ENCODE data around the gene CBFA2T3.

DNA sequence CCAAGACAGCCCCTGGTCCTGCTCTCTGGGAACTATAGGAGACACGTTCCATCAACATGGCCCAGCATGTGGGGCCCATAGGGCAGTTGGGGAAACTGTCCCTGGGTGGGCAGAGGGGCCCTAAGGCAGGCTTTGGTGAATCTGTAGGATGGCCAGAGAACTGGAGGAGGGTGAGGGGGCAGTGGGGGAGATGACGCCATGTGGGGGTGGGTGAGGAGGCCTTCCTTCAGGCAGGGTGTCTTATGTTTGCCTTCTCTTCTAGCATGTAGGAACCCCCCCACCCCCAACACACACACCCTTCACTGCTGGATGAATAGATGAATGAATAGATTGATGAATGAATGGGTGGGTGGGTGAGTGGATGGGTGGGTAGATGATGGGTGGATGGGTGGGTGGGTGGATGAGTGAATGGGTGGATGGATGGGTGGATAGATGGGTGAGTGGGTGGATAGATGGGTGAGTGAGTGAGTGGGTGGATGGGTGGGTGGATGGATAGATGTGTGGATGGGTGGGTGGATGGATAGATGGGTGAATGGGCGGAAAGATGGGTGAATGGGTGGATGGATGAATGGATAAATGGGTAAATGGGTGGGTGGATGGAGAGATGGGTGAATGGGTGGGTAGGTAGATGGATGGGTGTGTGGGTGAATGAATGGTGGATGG, 2.5 kb upstream of the CBFA2T3 start:
- no peak for TF ChIP-seq POLR2A (IDR thresholded peaks at IDR 0.05; ENCODE audit: low read length)
- no peak for TF ChIP-seq GATA1 (IDR thresholded peaks at IDR 0.05; ENCODE audit: low read depth, low read length)

Data from erythroblast (primary cell).